Mesendoderm (in vitro differentiated cells): ENCODE measurements around the gene DDX11.
A peak's percentile ranks its signal among the peaks of the same experiment; 100 is the strongest.
"Not testable (repeated sequence)": the region's sequence is repeated elsewhere in the genome, so short reads cannot be mapped to it uniquely, and the experiment has no call there.

Source experiments
- DNase-seq: peaks from one replicate; pipeline ENCODE4 v3.0.0; 2013
- H2AK5ac ChIP-seq: 2 replicates; pipeline ENCODE4 v1.6.1; 2013; ENCODE audit warnings: low read length, inconsistent platforms
- H2BK120ac ChIP-seq: 2 replicates; pipeline ENCODE4 v1.6.1; 2013; ENCODE audit warnings: low read depth, mild to moderate bottlenecking, low read length, moderate library complexity, mixed read lengths
- H2BK15ac ChIP-seq: replicated peaks from 2 replicates; pipeline ENCODE4 v1.6.1; 2013; ENCODE audit warnings: low read depth, mild to moderate bottlenecking, moderate library complexity
- H2BK5ac ChIP-seq: 2 replicates; pipeline ENCODE4 v1.6.1; 2013; ENCODE audit warnings: low read length, inconsistent platforms
- H3K18ac ChIP-seq: 2 replicates; pipeline ENCODE4 v1.6.1; 2013; ENCODE audit warnings: mild to moderate bottlenecking, low read length, mixed read lengths
- H3K23ac ChIP-seq: one replicate; pipeline ENCODE4 v1.6.1; 2013; ENCODE audit warnings: low read length
- H3K27ac ChIP-seq: 2 replicates; pipeline ENCODE4 v1.5.1; 2013; ENCODE audit warnings: low read depth, mild to moderate bottlenecking, inconsistent platforms, low read length, moderate library complexity
- H3K27me3 ChIP-seq: 2 replicates; pipeline ENCODE4 v1.6.1; 2013; ENCODE audit warnings: low read length, control low read depth, mild to moderate bottlenecking, inconsistent platforms; ENCODE audit not compliant: insufficient read depth, poor library complexity
- H3K36me3 ChIP-seq: 2 replicates; pipeline ENCODE4 v1.6.1; 2013; ENCODE audit warnings: low read length, inconsistent platforms; ENCODE audit not compliant: control insufficient read depth, insufficient read depth
- H3K4ac ChIP-seq: one replicate; pipeline ENCODE4 v1.6.1; 2013; ENCODE audit warnings: low read depth, mild to moderate bottlenecking, low read length, moderate library complexity
- H3K4me1 ChIP-seq: 2 replicates; pipeline ENCODE4 v1.6.1; 2013; ENCODE audit warnings: low read depth, low read length, inconsistent platforms; ENCODE audit not compliant: control insufficient read depth
- H3K4me2 ChIP-seq: 2 replicates; pipeline ENCODE4 v1.6.1; 2013; ENCODE audit warnings: low read length
- H3K4me3 ChIP-seq: 2 replicates; pipeline ENCODE4 v1.5.1; 2013; ENCODE audit warnings: mild to moderate bottlenecking, low read length
- H3K56ac ChIP-seq: one replicate; pipeline ENCODE4 v1.6.1; 2013; ENCODE audit warnings: low read length
- H3K79me1 ChIP-seq: 2 replicates; pipeline ENCODE4 v1.6.1; 2013; ENCODE audit warnings: low read length, inconsistent platforms
- H3K79me2 ChIP-seq: 2 replicates; pipeline ENCODE4 v1.6.1; 2013; ENCODE audit warnings: mild to moderate bottlenecking, low read length; ENCODE audit not compliant: control insufficient read depth, insufficient read depth
- H3K9ac ChIP-seq: 2 replicates; pipeline ENCODE4 v1.6.1; 2013; ENCODE audit warnings: low read length, inconsistent platforms
- H4K5ac ChIP-seq: one replicate; pipeline ENCODE4 v1.6.1; 2013; ENCODE audit warnings: low read length
- H4K8ac ChIP-seq: one replicate; pipeline ENCODE4 v1.6.1; 2013; ENCODE audit warnings: low read depth, mild to moderate bottlenecking, control low read depth, low read length, moderate library complexity
- WGBS: extraction: QIAGEN DNeasy Blood & Tissue Kit; methylation state at CpG from one replicate; pipeline ENCODE4 v1.1.7; 2013; ENCODE audit warnings: low lambda C conversion rate, missing lambda C conversion rate; ENCODE audit not compliant: insufficient coverage; ENCODE audit errors: extremely low coverage; 5-methylcytosine and 5-hydroxymethylcytosine counted together

Gene DDX11

GRCh38 chr12:31052121-31052520 lies 21.5 kb upstream of the DDX11 start:
- DNase-seq, H2BK120ac ChIP-seq: not testable (repeated sequence)
- no CpG with 5 or more reads among the region's 1 CpG for whole genome bisulfite sequencing

GRCh38 chr12:31052666-31053439 lies 20.8 kb upstream of the DDX11 start:
- not testable (repeated sequence) for H3K4ac ChIP-seq, H3K27me3 ChIP-seq, H3K4me1 ChIP-seq, H3K79me2 ChIP-seq, H3K4me3 ChIP-seq, H3K23ac ChIP-seq, H3K4me2 ChIP-seq, H3K9ac ChIP-seq, H4K8ac ChIP-seq, H3K79me1 ChIP-seq, H2BK5ac ChIP-seq, H2AK5ac ChIP-seq, H2BK15ac ChIP-seq, H3K36me3 ChIP-seq, H3K18ac ChIP-seq, H3K56ac ChIP-seq, H3K27ac ChIP-seq, H4K5ac ChIP-seq, H2BK120ac ChIP-seq
- no CpG with 5 or more reads among the region's 7 CpGs for WGBS
- peak; percentile 19 for DNase-seq

More at GRCh38 chr12:31052121-31052520, 21.5 kb upstream of the DDX11 start:
- H2AK5ac ChIP-seq, H3K36me3 ChIP-seq, H4K8ac ChIP-seq, H3K27me3 ChIP-seq, H4K5ac ChIP-seq, H3K9ac ChIP-seq, H3K27ac ChIP-seq, H3K4ac ChIP-seq, H3K79me1 ChIP-seq, H3K18ac ChIP-seq, H2BK5ac ChIP-seq, H3K79me2 ChIP-seq, H2BK15ac ChIP-seq, H3K23ac ChIP-seq, H3K56ac ChIP-seq, H3K4me3 ChIP-seq, H3K4me1 ChIP-seq, H3K4me2 ChIP-seq: not testable (repeated sequence)

GRCh38 chr12:31053944-31054343 lies 19.7 kb upstream of the DDX11 start:
- not testable (repeated sequence) for H2BK15ac ChIP-seq, H4K8ac ChIP-seq, H3K4me1 ChIP-seq, H3K9ac ChIP-seq, H2BK5ac ChIP-seq, DNase-seq, H3K4ac ChIP-seq, H4K5ac ChIP-seq, H2BK120ac ChIP-seq, H3K4me2 ChIP-seq, H3K4me3 ChIP-seq, H3K36me3 ChIP-seq, H3K56ac ChIP-seq, H3K79me1 ChIP-seq, H2AK5ac ChIP-seq, H3K79me2 ChIP-seq, H3K27me3 ChIP-seq, H3K18ac ChIP-seq, H3K27ac ChIP-seq, H3K23ac ChIP-seq
- WGBS: no CpG with 5 or more reads among the region's 1 CpG

DNA sequence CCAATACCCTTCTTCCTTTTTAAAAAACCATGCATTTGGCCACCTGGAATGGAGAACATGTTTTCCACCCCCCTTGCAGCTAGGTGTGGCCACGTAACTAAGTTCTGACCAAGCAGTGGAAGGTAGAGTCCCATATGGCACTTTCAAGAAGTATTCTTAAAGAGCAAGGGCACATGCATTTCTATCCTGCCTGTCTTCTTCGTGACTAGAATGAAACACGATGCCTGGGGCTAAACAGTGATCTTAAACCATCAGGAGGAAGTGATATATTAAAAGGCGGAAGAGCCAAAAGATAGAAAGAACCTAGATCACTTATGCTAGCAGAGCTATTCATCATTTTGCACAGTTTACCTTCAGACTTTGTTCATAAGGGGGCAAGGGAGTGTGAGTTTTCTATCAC lies 16.0 kb upstream of the DDX11 start:
- Histone ChIP-seq H3K27me3 (no peaks in the 10 kb centered on the region), H3K79me2 (no peaks in the 10 kb centered on the region), H3K56ac (no peak overlapping the region), H4K8ac (no peak overlapping the region), H3K4ac (no peak overlapping the region), H4K5ac (no peak overlapping the region), H2BK120ac (no peak overlapping the region), H3K27ac (no peak overlapping the region), H3K18ac (no peak overlapping the region), H2AK5ac (no peak overlapping the region), H2BK5ac (no peak overlapping the region), H3K9ac (no peak overlapping the region), H3K23ac (no peak overlapping the region), H3K4me1 (no peaks in the 10 kb centered on the region), H3K36me3 (no peaks in the 10 kb centered on the region), H2BK15ac (no peak overlapping the region), H3K79me1 (no peaks in the 10 kb centered on the region), H3K4me3 (no peak overlapping the region), H3K4me2 (no peak overlapping the region)
- no peak for DNase-seq
- no CpG with 5 or more reads among the region's 4 CpGs for WGBS

DNA sequence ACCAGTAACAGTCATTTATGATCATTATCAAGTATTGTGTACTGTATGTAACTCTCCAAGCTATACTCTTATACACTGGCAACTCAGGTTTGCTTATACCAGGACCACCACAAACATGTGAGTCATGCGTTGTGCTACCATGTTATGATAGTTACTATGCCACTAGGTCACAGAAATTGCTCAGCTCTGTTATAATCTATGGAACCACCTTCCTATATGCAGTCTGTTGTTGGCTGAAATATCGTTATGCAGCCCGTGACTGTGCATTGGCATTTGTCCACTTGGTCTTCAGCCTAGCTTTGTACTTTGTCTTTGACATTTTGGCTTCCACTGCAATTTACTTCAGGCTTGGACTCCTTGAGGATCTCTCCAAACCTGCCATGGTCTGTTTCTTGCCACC lies 7.5 kb upstream of the DDX11 start:
- H3K23ac ChIP-seq, DNase-seq, H3K27me3 ChIP-seq, H3K4me2 ChIP-seq, H3K27ac ChIP-seq, H3K36me3 ChIP-seq, H3K79me2 ChIP-seq, H2AK5ac ChIP-seq, H3K4me1 ChIP-seq, H3K79me1 ChIP-seq, H2BK15ac ChIP-seq, H3K4ac ChIP-seq, H4K5ac ChIP-seq, H4K8ac ChIP-seq, H3K18ac ChIP-seq, H2BK120ac ChIP-seq, H3K56ac ChIP-seq, H3K9ac ChIP-seq, H3K4me3 ChIP-seq, H2BK5ac ChIP-seq: not testable (repeated sequence)
- WGBS: no CpG with 5 or more reads among the region's 3 CpGs

GRCh38 chr12:31067656-31068055 lies 6.0 kb upstream of the DDX11 start:
- H4K8ac ChIP-seq, H3K36me3 ChIP-seq, H2AK5ac ChIP-seq, H3K79me2 ChIP-seq, H3K4me1 ChIP-seq, H3K18ac ChIP-seq, H4K5ac ChIP-seq, H3K79me1 ChIP-seq, H3K56ac ChIP-seq, H2BK120ac ChIP-seq, H3K27me3 ChIP-seq, H2BK15ac ChIP-seq, H2BK5ac ChIP-seq, H3K4me2 ChIP-seq, DNase-seq, H3K9ac ChIP-seq, H3K4me3 ChIP-seq, H3K4ac ChIP-seq, H3K27ac ChIP-seq, H3K23ac ChIP-seq: not testable (repeated sequence)
- WGBS: no CpG with 5 or more reads among the region's 2 CpGs
